ENCODE results near the gene IFIT2.

- no peak for TF ChIP-seq RAD21 (IDR thresholded peaks at IDR 0.05; ENCODE audit: low read depth)
- no peak for TF ChIP-seq NFIC (IDR thresholded peaks at IDR 0.05)
- TF ChIP-seq TAF1 (IDR thresholded peaks at IDR 0.05; ENCODE audit: low read depth): no peak
- TF ChIP-seq TCF12 (IDR thresholded peaks at IDR 0.05; ENCODE audit: low read depth): no peak
- TF ChIP-seq CREB1 (IDR thresholded peaks at IDR 0.05; ENCODE audit: low read depth): no peak
- TF ChIP-seq MAX (IDR thresholded peaks at IDR 0.05): no peak
- no peak for TF ChIP-seq TEAD4 (IDR thresholded peaks at IDR 0.05)
- TF ChIP-seq EGR1 (IDR thresholded peaks at IDR 0.05): no peak
- no peak for TF ChIP-seq CEBPB (IDR thresholded peaks at IDR 0.05)
- no peak for TF ChIP-seq YY1 (IDR thresholded peaks at IDR 0.05; ENCODE audit: low read depth)
- no peak for TF ChIP-seq EP300 (IDR thresholded peaks at IDR 0.05; ENCODE audit: borderline replicate concordance)
- TF ChIP-seq FOXM1 (IDR thresholded peaks at IDR 0.05; ENCODE audit: borderline replicate concordance, low read depth): no peak
These were observed 44.3 kb upstream of the IFIT2 start for GRCh38 chr10:89257581-89257980.

Data from Ishikawa (cell line).